Stimulated activated naive CD8-positive, alpha-beta T cell treated with anti-CD3 and anti-CD28 coated beads, Interleukin-15, Interleukin-2, amounts not matched to agents 100 ng/mL and 50 ng/mL, for 24 hours (primary cell): ENCODE results near the gene RNF133.

ENCODE experiments used
- H3K27ac Mint-ChIP-seq: one replicate; pipeline ENCODE4 v1.8.0; 2021; ENCODE audit warnings: mild to moderate bottlenecking, mixed read lengths
- H3K27me3 Mint-ChIP-seq: one replicate; pipeline ENCODE4 v1.8.0; 2021; ENCODE audit warnings: mixed read lengths
- H3K36me3 Mint-ChIP-seq: one replicate; pipeline ENCODE4 v1.8.0; 2021; ENCODE audit warnings: low read depth, mixed read lengths
- H3K4me1 Mint-ChIP-seq: one replicate; pipeline ENCODE4 v1.8.0; 2021; ENCODE audit warnings: low read depth, mixed read lengths
- H3K4me3 Mint-ChIP-seq: one replicate; pipeline ENCODE4 v1.8.0; 2021; ENCODE audit warnings: mild to moderate bottlenecking, mixed read lengths
- H3K9me3 Mint-ChIP-seq: one replicate; pipeline ENCODE4 v1.8.0; 2021; ENCODE audit warnings: mixed read lengths

The RNF133 gene

GRCh38 chr7:122677149-122677548 lies 21.8 kb downstream of the RNF133 start:
- H3K4me3 Mint-ChIP-seq: no peak overlapping the region
- no peaks in the 10 kb centered on the region for H3K36me3 Mint-ChIP-seq
- no peaks in the 10 kb centered on the region for H3K4me1 Mint-ChIP-seq

GRCh38 chr7:122676466-122676865 lies 22.5 kb downstream of the RNF133 start:
- no peak overlapping the region for H3K27ac Mint-ChIP-seq
- H3K4me1 Mint-ChIP-seq: no peaks in the 10 kb centered on the region
- peaks cover 6% of the 10 kb centered on the region for H3K9me3 Mint-ChIP-seq
- no peak overlapping the region for H3K4me3 Mint-ChIP-seq
- H3K27me3 Mint-ChIP-seq: no peaks in the 10 kb centered on the region
- H3K36me3 Mint-ChIP-seq: no peaks in the 10 kb centered on the region

More at GRCh38 chr7:122677149-122677548, 21.8 kb downstream of the RNF133 start:
- Mint-ChIP-seq H3K27ac (no peak overlapping the region), H3K27me3 (no peaks in the 10 kb centered on the region), H3K9me3 (peaks cover 4% of the 10 kb centered on the region)

GRCh38 chr7:122675621-122676020 lies 23.3 kb downstream of the RNF133 start:
- no peaks in the 10 kb centered on the region for H3K36me3 Mint-ChIP-seq
- H3K27me3 Mint-ChIP-seq: no peaks in the 10 kb centered on the region
- H3K4me3 Mint-ChIP-seq: no peak overlapping the region
- no peak overlapping the region for H3K27ac Mint-ChIP-seq
- H3K4me1 Mint-ChIP-seq: no peaks in the 10 kb centered on the region
- peaks cover 8% of the 10 kb centered on the region for H3K9me3 Mint-ChIP-seq

- H3K27ac Mint-ChIP-seq: no peak overlapping the region
- H3K36me3 Mint-ChIP-seq: no peaks in the 10 kb centered on the region
- no peaks in the 10 kb centered on the region for H3K27me3 Mint-ChIP-seq
- H3K9me3 Mint-ChIP-seq: peaks cover 8% of the 10 kb centered on the region
- H3K4me1 Mint-ChIP-seq: no peaks in the 10 kb centered on the region
- H3K4me3 Mint-ChIP-seq: no peak overlapping the region
Measured at GRCh38 chr7:122675011-122675410, 23.9 kb downstream of the RNF133 start.

- no peaks in the 10 kb centered on the region for H3K36me3 Mint-ChIP-seq
- H3K4me3 Mint-ChIP-seq: no peak overlapping the region
- H3K27ac Mint-ChIP-seq: no peak overlapping the region
- peaks cover 6% of the 10 kb centered on the region for H3K9me3 Mint-ChIP-seq
- no peaks in the 10 kb centered on the region for H3K27me3 Mint-ChIP-seq
- no peaks in the 10 kb centered on the region for H3K4me1 Mint-ChIP-seq
Measured at GRCh38 chr7:122674502-122674901, 24.4 kb downstream of the RNF133 start.

GRCh38 chr7:122673951-122674350 lies 25.0 kb downstream of the RNF133 start:
- no peaks in the 10 kb centered on the region for H3K36me3 Mint-ChIP-seq
- H3K4me3 Mint-ChIP-seq: no peak overlapping the region
- H3K9me3 Mint-ChIP-seq: peaks cover 4% of the 10 kb centered on the region
- no peak overlapping the region for H3K27ac Mint-ChIP-seq
- H3K27me3 Mint-ChIP-seq: no peaks in the 10 kb centered on the region
- no peaks in the 10 kb centered on the region for H3K4me1 Mint-ChIP-seq

- Mint-ChIP-seq H3K27ac (no peak overlapping the region), H3K27me3 (no peaks in the 10 kb centered on the region), H3K4me1 (no peaks in the 10 kb centered on the region), H3K36me3 (no peaks in the 10 kb centered on the region), H3K4me3 (no peak overlapping the region), H3K9me3 (peaks cover 13% of the 10 kb centered on the region)
Measured at GRCh38 chr7:122672536-122672935, 26.4 kb downstream of the RNF133 start.

- Mint-ChIP-seq H3K27me3 (no peaks in the 10 kb centered on the region), H3K4me3 (no peak overlapping the region), H3K36me3 (no peaks in the 10 kb centered on the region), H3K9me3 (peaks cover 12% of the 10 kb centered on the region), H3K4me1 (no peaks in the 10 kb centered on the region), H3K27ac (no peak overlapping the region)
Measured at GRCh38 chr7:122663733-122664132, 35.2 kb downstream of the RNF133 start.

GRCh38 chr7:122658856-122659255 lies 40.1 kb downstream of the RNF133 start:
- no peaks in the 10 kb centered on the region for H3K4me1 Mint-ChIP-seq
- H3K9me3 Mint-ChIP-seq: peaks cover 5% of the 10 kb centered on the region
- H3K36me3 Mint-ChIP-seq: no peaks in the 10 kb centered on the region
- no peak overlapping the region for H3K4me3 Mint-ChIP-seq
- H3K27me3 Mint-ChIP-seq: no peaks in the 10 kb centered on the region
- H3K27ac Mint-ChIP-seq: no peak overlapping the region

- Mint-ChIP-seq H3K9me3 (peaks cover 5% of the 10 kb centered on the region), H3K4me1 (no peaks in the 10 kb centered on the region), H3K27me3 (no peaks in the 10 kb centered on the region), H3K36me3 (no peaks in the 10 kb centered on the region), H3K4me3 (no peak overlapping the region), H3K27ac (no peak overlapping the region)
Measured at GRCh38 chr7:122653685-122654084, 45.2 kb downstream of the RNF133 start.

- Mint-ChIP-seq H3K4me1 (no peaks in the 10 kb centered on the region), H3K27me3 (no peaks in the 10 kb centered on the region), H3K4me3 (no peak overlapping the region), H3K9me3 (peaks cover 5% of the 10 kb centered on the region), H3K27ac (no peak overlapping the region), H3K36me3 (no peaks in the 10 kb centered on the region)
Measured at GRCh38 chr7:122652876-122653275, 46.0 kb downstream of the RNF133 start.

- H3K36me3 Mint-ChIP-seq: no peaks in the 10 kb centered on the region
- no peak overlapping the region for H3K4me3 Mint-ChIP-seq
- no peaks in the 10 kb centered on the region for H3K27me3 Mint-ChIP-seq
- no peak overlapping the region for H3K27ac Mint-ChIP-seq
- H3K9me3 Mint-ChIP-seq: peaks cover 4% of the 10 kb centered on the region
- H3K4me1 Mint-ChIP-seq: no peaks in the 10 kb centered on the region
Measured at GRCh38 chr7:122651451-122651850, 47.5 kb downstream of the RNF133 start.
